A549 (cell line): ENCODE data around the gene TM7SF2. TPM values are rescaled to one million over a fixed set of nuclear protein-coding genes. Genes with fewer than 3 reads are reported as not detected.

Experiments
- ATAC-seq, 2 experiments: fragments of 200-7000 bp in 1 of 2; fragments of >200 bp in 1 of 2; cut with Nextera tagmentation in 1 of 2; cut with Tn5 transposase in 1 of 2; 3 replicates each; pipeline versions ENCODE4 v1.8.0 to v1.9.1; 2018 to 2020; ENCODE audit warnings: mild to moderate bottlenecking in 1 of 2, moderate library complexity in 1 of 2
- CTCF ChIA-PET: fragments of 300-600 bp; sonication (Branson Sonifier 250); formaldehyde crosslinking; extraction: SDS; loops from one replicate; lab custom pipeline; 2021; ENCODE audit warnings: antibody characterized with exemption, inconsistent platforms; lab: Yijun Ruan, JAX
- POLR2A ChIA-PET: fragments of 350-600 bp; formaldehyde crosslinking; extraction: SDS; loops from one replicate; lab custom pipeline; 2021; ENCODE audit warnings: antibody characterized with exemption, inconsistent platforms; lab: Yijun Ruan, JAX
- DNase-seq, 2 experiments: peaks; one replicate each; pipeline versions ENCODE4 v3.0.0 to v3.0.0-alpha.2; 2011 to 2016; ENCODE audit warnings: low read depth in 1 of 2, low spot score in 1 of 2
- FAIRE-seq: peaks from 2 replicates; lab custom pipeline; 2011; peaks lifted over from hg19 to GRCh38; lab: Jason Lieb, UNC
- H3K27ac ChIP-seq, 2 experiments: fragments of >200 bp; sonication (Bioruptor Twin); formaldehyde crosslinking; 3 replicates each; pipeline ENCODE4 v1.5.1; 2016 to 2017
- H3K4me1 ChIP-seq: fragments of >200 bp; sonication (Bioruptor Twin); formaldehyde crosslinking; 3 replicates; pipeline ENCODE4 v1.6.1; 2016
- H3K4me2 ChIP-seq: fragments of >200 bp; sonication (Bioruptor Twin); formaldehyde crosslinking; 3 replicates; pipeline ENCODE4 v1.6.1; 2016
- H3K4me3 ChIP-seq: fragments of >200 bp; sonication (Bioruptor Twin); formaldehyde crosslinking; 3 replicates; pipeline ENCODE4 v1.5.1; 2016
- H3K9me3 ChIP-seq: fragments of >200 bp; sonication (Bioruptor Twin); formaldehyde crosslinking; 3 replicates; pipeline ENCODE4 v1.6.1; 2016
- CBX2 ChIP-seq: fragments of 200-600 bp; sonication (generic); IDR thresholded peaks from 2 replicates; pipeline ENCODE4 v1.6.1; 2016; ENCODE audit warnings: low read depth, mild to moderate bottlenecking, borderline replicate concordance
- CEBPB ChIP-seq, 2 experiments: fragments of >200 bp in 1 of 2; sonication (Bioruptor Twin) in 1 of 2; formaldehyde crosslinking in 1 of 2; IDR thresholded peaks; 2 replicates each; pipeline ENCODE4 v1.6.1; 2012 to 2016
- CHD2 ChIP-seq: fragments of 150-350 bp; IDR thresholded peaks from 2 replicates; pipeline ENCODE4 v1.6.1; 2014; ENCODE audit warnings: low read length; ENCODE audit not compliant: partially characterized antibody
- CHD4 ChIP-seq: fragments of 200-600 bp; sonication (generic); IDR thresholded peaks from 2 replicates; pipeline ENCODE4 v1.6.1; 2016; ENCODE audit warnings: antibody characterized with exemption, mild to moderate bottlenecking, borderline replicate concordance
- EHMT2 ChIP-seq: fragments of 200-600 bp; sonication (generic); IDR thresholded peaks from 2 replicates; pipeline ENCODE4 v1.6.1; 2016; ENCODE audit warnings: antibody characterized with exemption, low read depth, mild to moderate bottlenecking, moderate library complexity
- ESRRA ChIP-seq: fragments of 150-350 bp; IDR thresholded peaks from 2 replicates; pipeline ENCODE4 v1.6.1; 2014; ENCODE audit warnings: mild to moderate bottlenecking, low read length, borderline replicate concordance
- HDAC2 ChIP-seq: fragments of 200-600 bp; sonication (generic); IDR thresholded peaks from 2 replicates; pipeline ENCODE4 v1.6.1; 2016
- HOXB13 ChIP-seq: fragments of 250-450 bp; sonication (Bioruptor Pico); IDR thresholded peaks from 2 replicates; pipeline ENCODE4 v1.5.0; 2020; ENCODE audit warnings: low read depth, mild to moderate bottlenecking, moderate library complexity
- HOXB5 ChIP-seq: fragments of 250-450 bp; sonication (Bioruptor Pico); IDR thresholded peaks from 2 replicates; pipeline ENCODE4 v1.5.0; 2020; ENCODE audit warnings: mild to moderate bottlenecking, moderate library complexity
- JUNB ChIP-seq: fragments of >200 bp; sonication (Bioruptor Twin); formaldehyde crosslinking; IDR thresholded peaks from 2 replicates; pipeline ENCODE4 v1.6.1; 2016
- KDM5A ChIP-seq: fragments of 200-600 bp; sonication (generic); IDR thresholded peaks from 2 replicates; pipeline ENCODE4 v1.6.1; 2016; ENCODE audit warnings: antibody characterized with exemption, mild to moderate bottlenecking
- NFE2L2 ChIP-seq: fragments of 150-350 bp; conservative IDR thresholded peaks from 2 replicates; pipeline ENCODE4 v1.6.1; 2014; ENCODE audit warnings: low read length
- PHF8 ChIP-seq: fragments of 200-600 bp; sonication (generic); IDR thresholded peaks from 2 replicates; pipeline ENCODE4 v1.6.1; 2016; ENCODE audit warnings: low read depth, mild to moderate bottlenecking, antibody characterized with exemption, moderate library complexity, borderline replicate concordance
- POLR2A ChIP-seq: IDR thresholded peaks from 2 replicates; pipeline ENCODE4 v1.6.1; 2012; ENCODE audit warnings: mild to moderate bottlenecking, low read length
- RAD21 ChIP-seq, 2 experiments: fragments of >200 bp in 1 of 2; sonication (Bioruptor Twin) in 1 of 2; formaldehyde crosslinking in 1 of 2; IDR thresholded peaks in 1 of 2; conservative IDR thresholded peaks in 1 of 2; 2 replicates in 1 of 2; 3 replicates in 1 of 2; pipeline ENCODE4 v1.6.1; 2012 to 2018; ENCODE audit warnings: inconsistent platforms in 1 of 2
- RCOR1 ChIP-seq: fragments of 150-350 bp; IDR thresholded peaks from 2 replicates; pipeline ENCODE4 v1.6.1; 2014; ENCODE audit warnings: antibody characterized with exemption, low read length, low read depth
- REST ChIP-seq: fragments of 200-600 bp; sonication (generic); IDR thresholded peaks from 2 replicates; pipeline ENCODE4 v1.6.1; 2016; ENCODE audit warnings: antibody characterized with exemption, mild to moderate bottlenecking, moderate library complexity
- RFX5 ChIP-seq: fragments of 450-650 bp; IDR thresholded peaks from 2 replicates; pipeline ENCODE4 v1.7.1; 2014; ENCODE audit warnings: antibody characterized with exemption, mild to moderate bottlenecking, moderate library complexity
- RNF2 ChIP-seq: fragments of 200-600 bp; sonication (generic); IDR thresholded peaks from 2 replicates; pipeline ENCODE4 v1.6.1; 2016; ENCODE audit warnings: low read depth, mild to moderate bottlenecking, antibody characterized with exemption, moderate library complexity, borderline replicate concordance
- SREBF2 ChIP-seq: fragments of 450-650 bp; IDR thresholded peaks from 2 replicates; pipeline ENCODE4 v1.6.1; 2014; ENCODE audit warnings: mild to moderate bottlenecking, moderate library complexity
- WGBS: methylation state at CpG from one replicate; pipeline ENCODE4 v1.1.6; 2017; ENCODE audit errors: missing lambda C conversion rate; 5-methylcytosine and 5-hydroxymethylcytosine counted together
- polyA plus RNA-seq, 4 experiments: library from polyadenylated mRNA; depleted of rRNA in 3 of 4; stranded (reverse); fragments of >200 nt; fragmentation: RNase III in 1 of 4; extraction: RNeasy Plus Mini Kit Qiagen cat#74134 plus additional on column Dnase treatment in 1 of 4; gene quantifications; 2 replicates in 3 of 4; 3 replicates in 1 of 4; pipeline ENCODE4 v1.2.3, GENCODE V29; 2011 to 2017
- TF ChIP-seq, protein P1 (sequence below): fragments of 250-450 bp; sonication (Bioruptor Pico); IDR thresholded peaks from 2 replicates; pipeline ENCODE4 v1.5.0; 2020; ENCODE audit warnings: low read depth, mild to moderate bottlenecking, moderate library complexity

The TM7SF2 gene
- polyA plus RNA-seq, 2 of the 4 experiments (the other 2 are of a cell fraction) = 8.2 TPM

DNA sequence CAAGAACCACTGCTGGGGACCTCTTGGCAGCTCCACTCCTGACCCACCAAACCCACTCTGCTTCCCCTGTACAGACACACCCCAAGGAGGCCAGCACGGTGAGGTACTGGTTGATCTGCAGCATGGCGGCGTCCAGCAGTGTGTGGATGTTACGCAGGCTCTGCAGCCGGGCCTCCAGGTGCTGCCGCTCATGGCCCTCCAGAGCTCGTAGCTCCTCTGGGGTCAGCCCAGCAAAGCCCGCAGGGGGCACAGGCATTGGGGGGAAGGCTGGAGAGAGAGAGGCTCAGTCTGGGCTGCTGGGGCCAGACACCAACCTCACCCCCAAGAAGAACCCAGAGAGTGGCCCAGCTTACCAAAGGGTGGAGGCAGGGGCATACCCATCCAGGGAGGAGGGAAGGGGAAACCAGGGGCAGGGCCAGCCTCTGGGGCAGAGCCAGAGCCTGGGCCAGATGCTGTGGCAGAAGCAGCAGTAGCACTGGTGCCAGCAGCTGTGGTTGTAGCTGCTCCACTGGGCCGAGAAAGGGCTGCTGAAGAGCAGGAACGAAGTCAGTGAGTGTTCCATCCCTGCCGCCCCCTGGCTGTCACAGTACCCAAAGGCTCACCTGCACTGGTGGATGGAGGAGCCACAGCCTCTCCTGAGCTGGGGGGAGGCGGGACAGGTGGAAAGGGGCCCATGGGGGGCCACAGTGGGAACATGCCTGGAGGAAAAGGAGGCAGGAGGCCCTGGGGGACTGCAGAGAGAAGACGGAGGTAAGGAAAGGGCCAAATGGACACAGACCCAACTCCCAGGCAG lies 18.2 kb downstream of the TM7SF2 start:
- no peak for FAIRE-seq
- POLR2A ChIA-PET = interaction anchor here (1.1 to 2.1 kb wide), 2 partner anchors 8 to 18 kb away, joined by 3 to 14 read pairs; partner anchors contain the start of genes FAU, MRPL49 and TM7SF2
- no peak overlapping the region for H3K4me3 ChIP-seq
- TF ChIP-seq CBX2 (no peak), PHF8 (no peak), EHMT2 (no peak), REST (no peak), CHD2 (no peak), RAD21 (conservative IDR thresholded peaks at IDR 0.05 in 1 of 2, IDR thresholded peaks at IDR 0.05 in 1 of 2) (no peak)
- 85% methylated on average over 8 of the region's 13 CpGs for WGBS
- H3K27ac ChIP-seq = no peak overlapping the region
- DNase-seq = no peak
- no peaks in the 10 kb centered on the region for H3K9me3 ChIP-seq
- no peak for ATAC-seq
- CTCF ChIA-PET = interaction anchor here (1.1 to 7.3 kb wide), 6 partner anchors 10 to 125 kb away, joined by 3 to 75 read pairs (median 6); partner anchors contain the start of genes FAU, MRPL49, TM7SF2 and ZNHIT2
- no peak overlapping the region for H3K4me2 ChIP-seq
- peaks cover 9% of the 10 kb centered on the region for H3K4me1 ChIP-seq

GRCh38 chr11:65130631-65131416 lies 19.2 kb downstream of the TM7SF2 start:
- Histone ChIP-seq H3K27ac (no peak overlapping the region), H3K4me3 (no peak overlapping the region), H3K4me2 (no peak overlapping the region), H3K4me1 (peaks cover 14% of the 10 kb centered on the region), H3K9me3 (no peaks in the 10 kb centered on the region)
- 92% methylated on average over 14 of the region's 19 CpGs for WGBS
- no peak for DNase-seq
- TF ChIP-seq JUNB (no peak), CHD4 (no peak), CEBPB (IDR thresholded peaks at IDR 0.05) (no peak), RCOR1 (no peak), CBX2 (no peak), ESRRA (no peak), HOXB5 (CRISPR knock-in tag) (no peak), POLR2A (no peak)
- TF ChIP-seq, protein P1, sequence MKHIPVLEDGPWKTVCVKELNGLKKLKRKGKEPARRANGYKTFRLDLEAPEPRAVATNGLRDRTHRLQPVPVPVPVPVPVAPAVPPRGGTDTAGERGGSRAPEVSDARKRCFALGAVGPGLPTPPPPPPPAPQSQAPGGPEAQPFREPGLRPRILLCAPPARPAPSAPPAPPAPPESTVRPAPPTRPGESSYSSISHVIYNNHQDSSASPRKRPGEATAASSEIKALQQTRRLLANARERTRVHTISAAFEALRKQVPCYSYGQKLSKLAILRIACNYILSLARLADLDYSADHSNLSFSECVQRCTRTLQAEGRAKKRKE = no peak
- no peak for FAIRE-seq
- no peak for ATAC-seq
- CTCF ChIA-PET = interaction anchor here (0.6 to 7.3 kb wide), 7 partner anchors 11 to 472 kb away, joined by 3 to 75 read pairs (median 3); partner anchors contain the start of genes FAU, MRPL49, TM7SF2 and ZNHIT2
- POLR2A ChIA-PET = interaction anchor here (2.1 kb wide), 1 partner anchor 9 kb away, joined by 14 read pairs; the partner anchor contains the start of genes FAU and MRPL49

- ChIA-PET CTCF (interaction anchor here (0.6 to 7.3 kb wide), 6 partner anchors 12 to 471 kb away, joined by 3 to 75 read pairs (median 6); partner anchors contain the start of genes FAU, MRPL49, TM7SF2 and ZNHIT2), POLR2A (interaction anchor here (0.5 to 2.1 kb wide), 2 partner anchors 9 to 352 kb away, joined by 3 to 14 read pairs; partner anchors contain the start of genes FAU and MRPL49)
- ATAC-seq (no peak), FAIRE-seq (no peak), DNase-seq (no peak)
- H3K4me3 ChIP-seq = no peak overlapping the region
- 79% methylated on average over 3 of the region's 3 CpGs for WGBS
- H3K27ac ChIP-seq = no peak overlapping the region
- no peaks in the 10 kb centered on the region for H3K9me3 ChIP-seq
- peaks cover 15% of the 10 kb centered on the region for H3K4me1 ChIP-seq
- H3K4me2 ChIP-seq = no peak overlapping the region
- no peak for TF ChIP-seq KDM5A
- TF ChIP-seq NFE2L2 = no peak
- TF ChIP-seq RNF2 = no peak
- TF ChIP-seq HOXB13 (CRISPR knock-in tag) = no peak
- TF ChIP-seq, protein P1 = no peak
- no peak for TF ChIP-seq HDAC2
- TF ChIP-seq RFX5 = no peak
- no peak for TF ChIP-seq SREBF2
- TF ChIP-seq RAD21 (conservative IDR thresholded peaks at IDR 0.05 in 1 of 2, IDR thresholded peaks at IDR 0.05 in 1 of 2) = no peak
- TF ChIP-seq REST = no peak
- TF ChIP-seq EHMT2 = no peak
These were observed 19.7 kb downstream of the TM7SF2 start for GRCh38 chr11:65131417-65131776.
